Panc1 (cell line): ENCODE data around the gene SLC9C1. TPM values are rescaled to one million over a fixed set of nuclear protein-coding genes. Genes with fewer than 3 reads are reported as not detected.

Experiments
- ATAC-seq: fragments of 200-7000 bp; cut with Tn5 transposase; 2 replicates; pipeline ENCODE4 v1.9.1; 2020; ENCODE audit warnings: mild to moderate bottlenecking, moderate library complexity
- BruUV-seq: library from RNA; stranded (reverse); fragments of 400-500 nt; replicated peaks from 2 replicates; lab custom pipeline; 2021; lab: Mats Ljungman, UMichigan
- CTCF ChIA-PET: fragments of 300-600 bp; sonication (Branson Sonifier 250); formaldehyde crosslinking; loops from one replicate; lab custom pipeline; 2022; ENCODE audit warnings: antibody characterized with exemption; lab: Charles Lee
- POLR2A ChIA-PET: fragments of 300-600 bp; sonication (Branson Sonifier 250); formaldehyde crosslinking; loops from one replicate; lab custom pipeline; 2022; ENCODE audit warnings: antibody characterized with exemption; lab: Charles Lee
- DNase-seq: peaks from one replicate; pipeline ENCODE4 v3.0.0-alpha.2; 2010; ENCODE audit warnings: low read depth, low spot score
- H3K27ac ChIP-seq: 2 replicates; pipeline ENCODE4 v1.5.1; 2011; ENCODE audit warnings: mild to moderate bottlenecking, low read length, inconsistent platforms
- H3K27me3 ChIP-seq: fragments of 200-500 bp; sonication (Bioruptor generic); 2 replicates; pipeline ENCODE4 v1.6.0; 2014; ENCODE audit warnings: low read length, inconsistent platforms; ENCODE audit not compliant: control insufficient read depth, insufficient read depth
- H3K36me3 ChIP-seq: fragments of 200-500 bp; sonication (Bioruptor generic); 2 replicates; pipeline ENCODE4 v1.5.1; 2014; ENCODE audit warnings: inconsistent platforms, mild to moderate bottlenecking, low read length, moderate library complexity; ENCODE audit not compliant: control insufficient read depth, insufficient read depth
- H3K4me1 ChIP-seq: 2 replicates; pipeline ENCODE4 v1.5.1; 2011; ENCODE audit warnings: inconsistent platforms, mild to moderate bottlenecking, low read length, moderate library complexity; ENCODE audit not compliant: control insufficient read depth, insufficient read depth
- H3K4me3 ChIP-seq, 2 experiments: 2 replicates each; pipeline ENCODE4 v1.5.1; 2011 to 2012; ENCODE audit warnings: low read depth in 2 of 2, low read length in 2 of 2, mild to moderate bottlenecking in 2 of 2, inconsistent platforms in 1 of 2, moderate library complexity in 1 of 2
- H3K9me3 ChIP-seq: fragments of 200-500 bp; sonication (Bioruptor generic); 2 replicates; pipeline ENCODE4 v1.5.1; 2014; ENCODE audit warnings: low read depth, mild to moderate bottlenecking, inconsistent platforms, low read length, moderate library complexity; ENCODE audit not compliant: control insufficient read depth, insufficient read depth
- CTCF ChIP-seq: fragments of 450-650 bp; IDR thresholded peaks from 2 replicates; pipeline ENCODE4 v1.5.1; 2017; ENCODE audit warnings: mild to moderate bottlenecking
- POLR2AphosphoS5 ChIP-seq: IDR thresholded peaks from 2 replicates; pipeline ENCODE4 v1.6.1; 2012; ENCODE audit warnings: mild to moderate bottlenecking, low read depth, low read length, moderate library complexity
- REST ChIP-seq, 2 experiments: IDR thresholded peaks; 2 replicates each; pipeline ENCODE4 v1.6.1; 2011 to 2012; ENCODE audit warnings: low read depth in 2 of 2, control low read depth in 1 of 2, low read length in 1 of 2, mild to moderate bottlenecking in 1 of 2, moderate library complexity in 1 of 2; ENCODE audit not compliant: insufficient read depth in 1 of 2
- SIN3A ChIP-seq: IDR thresholded peaks from 2 replicates; pipeline ENCODE4 v1.6.1; 2012; ENCODE audit warnings: low read depth, mild to moderate bottlenecking, low read length, moderate library complexity, borderline replicate concordance; ENCODE audit not compliant: insufficient read depth
- TCF7L2 ChIP-seq: IDR thresholded peaks from 2 replicates; pipeline ENCODE4 v1.6.1; 2011; ENCODE audit warnings: mild to moderate bottlenecking, low read depth, low read length, inconsistent platforms
- in situ Hi-C: cut with HindIII; loops from 2 replicates; pipeline ENCODE4 v1.10.0; 2016; ENCODE audit warnings: low sequenced_read_pairs, low pct_unique_long_range_greater_than_20kb
- intact Hi-C: fragments of 100-400 bp; cut with micrococcal nuclease; formaldehyde crosslinking; loops from one replicate; pipeline ENCODE4 v1.10.0; 2022; ENCODE audit not compliant: unreplicated experiment
- total RNA-seq: library from RNA; stranded (reverse); gene quantifications from one replicate; pipeline ENCODE4 v1.2.1, GENCODE V29; 2021; ENCODE audit not compliant: unreplicated experiment

Gene SLC9C1
- total RNA-seq, 1 experiment from 2014 or later, result not detected

- ChIA-PET POLR2A (no interaction called here), CTCF (interaction anchor here (1.3 kb wide), 1 partner anchor 24 kb away, joined by 4 read pairs; no protein-coding TSS in a partner anchor)
- Histone ChIP-seq H3K36me3 (no peaks in the 10 kb centered on the region), H3K27me3 (peaks cover 7% of the 10 kb centered on the region; the same call in 1 of the 2 replicates), H3K4me1 (no peaks in the 10 kb centered on the region), H3K4me3 (no peak overlapping the region), H3K27ac (no peak overlapping the region), H3K9me3 (no peaks in the 10 kb centered on the region)
- intact Hi-C loops (loop anchor here (2.0 to 5.0 kb wide), 4 partner anchors 156 to 396 kb away; partner anchors contain the start of gene SLC9C1), in situ Hi-C loops (no loop called here)
- no peak for ATAC-seq
- no peak for DNase-seq
- no TSS peak for BruUV-seq
- TF ChIP-seq CTCF (no peak), POLR2AphosphoS5 (no peak), REST (IDR thresholded peaks at IDR 0.05; ENCODE audit: insufficient read depth in 1 of 2, low read depth in 2 of 2, low read length in 1 of 2) (no peak), SIN3A (no peak), TCF7L2 (no peak)
These were observed 158.0 kb downstream of the SLC9C1 start for GRCh38 chr3:112136046-112136445.

GRCh38 chr3:112134335-112135124, 159.5 kb downstream of the SLC9C1 start:
- DNase-seq, result no peak
- ChIA-PET CTCF (no interaction called here), POLR2A (no interaction called here)
- H3K27ac ChIP-seq, result no peak overlapping the region
- no peaks in the 10 kb centered on the region for H3K4me1 ChIP-seq
- no TSS peak for BruUV-seq
- H3K27me3 ChIP-seq, result peaks cover 7% of the 10 kb centered on the region; the same call in 1 of the 2 replicates
- no peak for TF ChIP-seq REST (IDR thresholded peaks at IDR 0.05; ENCODE audit: insufficient read depth in 1 of 2, low read depth in 2 of 2, low read length in 1 of 2)
- no peak for TF ChIP-seq POLR2AphosphoS5
- no peak for TF ChIP-seq TCF7L2
- no peaks in the 10 kb centered on the region for H3K9me3 ChIP-seq
- intact Hi-C loops, result loop anchor here (5.0 kb wide), 2 partner anchors 158 to 398 kb away; partner anchors contain the start of gene SLC9C1
- H3K36me3 ChIP-seq, result no peaks in the 10 kb centered on the region
- no peak overlapping the region for H3K4me3 ChIP-seq
- ATAC-seq, result peak; percentile 28
- in situ Hi-C loops, result no loop called here
